Progenitor cell of endocrine pancreas (in vitro differentiated cells): ENCODE results near the gene ZBTB47. TPM values are rescaled to one million over a fixed set of nuclear protein-coding genes. Genes with fewer than 3 reads are reported as not detected.

ENCODE experiments used
- DNase-seq: peaks from one replicate; pipeline ENCODE4 v3.0.0; 2021; ENCODE audit warnings: low spot score; ENCODE audit not compliant: unreplicated experiment
- H3K27ac Mint-ChIP-seq: 2 replicates; pipeline ENCODE4 v1.8.0; 2021; ENCODE audit warnings: mild to moderate bottlenecking, moderate library complexity, mixed read lengths
- H3K27me3 Mint-ChIP-seq: 2 replicates; pipeline ENCODE4 v1.8.0; 2021; ENCODE audit warnings: mixed read lengths
- H3K36me3 Mint-ChIP-seq: 2 replicates; pipeline ENCODE4 v1.8.0; 2022; ENCODE audit warnings: mixed read lengths; ENCODE audit not compliant: insufficient read depth
- H3K4me1 Mint-ChIP-seq: 2 replicates; pipeline ENCODE4 v1.8.0; 2021; ENCODE audit warnings: low read depth, mixed read lengths
- H3K4me3 Mint-ChIP-seq: 2 replicates; pipeline ENCODE4 v1.8.0; 2021; ENCODE audit warnings: low read depth, mild to moderate bottlenecking, moderate library complexity, mixed read lengths
- H3K9me3 Mint-ChIP-seq: 2 replicates; pipeline ENCODE4 v1.8.0; 2021; ENCODE audit warnings: low read depth, mixed read lengths
- CTCF ChIP-seq: fragments of 200-600 bp; sonication (generic); IDR thresholded peaks from one replicate; pipeline ENCODE4 v1.5.0; 2021; ENCODE audit warnings: antibody characterized with exemption, mild to moderate bottlenecking; ENCODE audit not compliant: unreplicated experiment
- total RNA-seq: library from RNA; stranded (reverse); gene quantifications from 2 replicates; pipeline ENCODE4 v1.2.1, GENCODE V29; 2021

ZBTB47 gene
- total RNA-seq, 1 donor from 2014 or later = 9.7 TPM

GRCh38 chr3:42652251-42652610 is 1.3 kb upstream of the ZBTB47 start:
- TF ChIP-seq CTCF = no peak
- H3K27ac Mint-ChIP-seq = peak overlapping the region; percentile 39

GRCh38 chr3:42652611-42653302 is 740 bp upstream of the ZBTB47 start:
- no peak for DNase-seq
- no peaks in the 10 kb centered on the region for H3K9me3 Mint-ChIP-seq
- TF ChIP-seq CTCF = no peak
- peaks cover 7% of the 10 kb centered on the region for H3K36me3 Mint-ChIP-seq
- H3K4me3 Mint-ChIP-seq = peak overlapping the region; percentile 86
- no peak overlapping the region for H3K27ac Mint-ChIP-seq
- no peaks in the 10 kb centered on the region for H3K27me3 Mint-ChIP-seq
- H3K4me1 Mint-ChIP-seq = peaks cover 13% of the 10 kb centered on the region

More at GRCh38 chr3:42652251-42652610, 1.3 kb upstream of the ZBTB47 start:
- DNase-seq = no peak
- no peak overlapping the region for H3K4me3 Mint-ChIP-seq
- H3K9me3 Mint-ChIP-seq = no peaks in the 10 kb centered on the region
- H3K27me3 Mint-ChIP-seq = no peaks in the 10 kb centered on the region
- peaks cover 7% of the 10 kb centered on the region for H3K36me3 Mint-ChIP-seq
- peaks cover 13% of the 10 kb centered on the region for H3K4me1 Mint-ChIP-seq

- TF ChIP-seq CTCF = no peak
- Mint-ChIP-seq H3K4me1 (peaks cover 13% of the 10 kb centered on the region), H3K36me3 (peaks cover 5% of the 10 kb centered on the region), H3K27me3 (no peaks in the 10 kb centered on the region), H3K27ac (no peak overlapping the region), H3K4me3 (peak overlapping the region; percentile 86), H3K9me3 (no peaks in the 10 kb centered on the region)
- DNase-seq = no peak
These were observed 266 bp upstream of the ZBTB47 start for GRCh38 chr3:42653303-42653559.

GRCh38 chr3:42654331-42655201 is 1.1 kb downstream of the ZBTB47 start:
- no peak overlapping the region for H3K27ac Mint-ChIP-seq
- H3K4me1 Mint-ChIP-seq = peaks cover 13% of the 10 kb centered on the region
- H3K27me3 Mint-ChIP-seq = no peaks in the 10 kb centered on the region
- H3K36me3 Mint-ChIP-seq = no peaks in the 10 kb centered on the region
- DNase-seq = peak; percentile 57
- peak overlapping the region; percentile 54 for H3K4me3 Mint-ChIP-seq
- TF ChIP-seq CTCF = peak; percentile 42
- H3K9me3 Mint-ChIP-seq = no peaks in the 10 kb centered on the region

GRCh38 chr3:42655331-42655888 is 1.9 kb downstream of the ZBTB47 start:
- Mint-ChIP-seq H3K27me3 (no peaks in the 10 kb centered on the region), H3K36me3 (peaks cover 2% of the 10 kb centered on the region), H3K27ac (no peak overlapping the region), H3K9me3 (no peaks in the 10 kb centered on the region), H3K4me1 (peaks cover 13% of the 10 kb centered on the region), H3K4me3 (peak overlapping the region; percentile 54)
- no peak for DNase-seq
- TF ChIP-seq CTCF = no peak
